HG03457 (cell line): ENCODE measurements around the gene MARK3.

Experiments
- ATAC-seq: cut with Tn5 transposase; IDR thresholded peaks from one replicate; pipeline ENCODE4 v1.9.1; 2021; ENCODE audit warnings: moderate number of reproducible peaks; ENCODE audit not compliant: unreplicated experiment

Gene MARK3

DNA sequence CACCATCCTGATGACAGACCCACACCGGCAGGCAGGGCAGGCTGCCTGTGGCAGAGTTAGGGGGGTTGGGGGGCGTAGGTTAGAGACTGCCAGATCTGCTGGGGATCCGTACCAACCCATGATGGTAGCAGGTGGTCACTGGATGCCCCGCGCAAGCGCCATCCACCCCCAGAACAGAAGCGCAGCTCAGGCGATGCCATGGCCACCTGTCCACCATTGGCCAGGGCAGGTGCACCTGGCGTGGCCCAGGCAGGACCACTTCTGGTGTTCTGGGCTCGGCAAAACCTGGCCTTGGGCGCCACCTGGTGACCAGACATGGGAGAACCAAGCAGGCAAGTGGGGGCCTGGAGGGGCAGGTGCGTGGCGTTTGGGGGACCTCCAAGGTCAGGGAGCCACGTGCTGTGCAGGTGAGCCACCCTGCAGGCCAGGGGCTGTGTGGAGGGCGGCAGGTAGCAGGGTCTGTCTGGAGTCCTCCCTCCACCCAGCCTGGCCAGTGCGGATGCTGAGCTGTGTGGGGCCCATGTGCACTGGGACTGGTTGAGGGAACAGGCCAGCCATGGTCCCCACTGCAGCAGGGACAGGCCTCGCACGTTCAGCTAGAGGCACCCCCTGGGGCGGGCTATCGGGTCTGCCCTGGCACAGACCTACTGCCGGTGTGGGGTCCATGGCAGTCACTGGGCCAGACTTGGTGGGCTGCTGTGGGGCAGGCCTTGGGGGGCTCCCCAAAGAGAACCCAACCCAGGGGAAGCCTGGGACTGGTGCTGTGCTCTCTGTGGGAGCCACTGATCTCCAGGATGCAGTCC lies 161.6 kb downstream of the MARK3 start:
- ATAC-seq = no peak

DNA sequence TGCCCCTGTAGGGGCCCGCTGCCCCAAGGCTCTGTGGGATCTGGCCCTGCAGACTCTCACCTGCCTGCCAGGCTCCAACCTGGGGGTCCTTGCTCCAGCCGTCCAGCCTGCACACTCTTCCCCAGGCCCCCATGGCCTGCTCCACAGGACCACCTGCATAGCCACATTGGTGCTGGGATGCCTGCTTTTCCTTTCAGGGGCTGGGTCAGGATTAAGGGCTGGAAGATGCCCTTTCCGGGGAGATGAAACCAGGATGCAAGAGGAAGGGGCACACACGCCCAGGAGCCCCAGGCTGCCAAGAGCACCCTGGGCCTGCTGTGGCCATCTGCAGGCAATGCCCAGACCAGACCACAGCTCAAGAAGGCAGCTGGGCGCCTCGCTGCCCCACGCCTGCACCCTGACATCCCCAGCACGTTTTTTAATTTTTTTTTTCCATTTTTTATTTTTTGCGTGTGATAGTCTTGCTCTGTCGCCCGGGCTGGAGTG lies 162.3 kb downstream of the MARK3 start:
- no peak for ATAC-seq

GRCh38 chr14:103547941-103548462 lies 162.8 kb downstream of the MARK3 start:
- ATAC-seq = no peak

- no peak for ATAC-seq
Observed at GRCh38 chr14:103548463-103549351, 163.5 kb downstream of the MARK3 start.

- ATAC-seq = no peak
Observed at GRCh38 chr14:103549361-103550311, 164.4 kb downstream of the MARK3 start.

GRCh38 chr14:103550451-103551337 lies 165.5 kb downstream of the MARK3 start:
- no peak for ATAC-seq

DNA sequence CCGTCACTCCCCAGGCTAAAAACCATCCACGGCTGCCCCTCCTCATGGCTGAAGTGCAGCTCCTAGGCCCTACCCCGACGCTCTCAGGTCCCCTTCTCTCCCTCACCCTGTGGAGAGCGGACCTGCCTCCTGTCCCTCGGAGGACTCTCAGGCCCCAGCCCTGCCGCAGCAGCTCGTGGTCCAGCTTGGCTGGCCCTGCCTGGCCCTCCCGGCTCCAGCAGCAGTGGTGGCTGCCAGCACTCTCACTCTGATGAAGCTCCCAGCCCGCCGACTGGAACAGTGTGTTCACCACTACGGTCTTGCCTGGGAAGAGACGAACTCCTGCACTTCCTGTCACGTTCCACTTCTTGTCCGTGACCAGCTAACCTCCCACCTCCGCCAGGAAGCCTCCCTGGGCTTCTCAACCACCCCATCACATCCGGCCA lies 166.1 kb downstream of the MARK3 start:
- ATAC-seq = no peak

DNA sequence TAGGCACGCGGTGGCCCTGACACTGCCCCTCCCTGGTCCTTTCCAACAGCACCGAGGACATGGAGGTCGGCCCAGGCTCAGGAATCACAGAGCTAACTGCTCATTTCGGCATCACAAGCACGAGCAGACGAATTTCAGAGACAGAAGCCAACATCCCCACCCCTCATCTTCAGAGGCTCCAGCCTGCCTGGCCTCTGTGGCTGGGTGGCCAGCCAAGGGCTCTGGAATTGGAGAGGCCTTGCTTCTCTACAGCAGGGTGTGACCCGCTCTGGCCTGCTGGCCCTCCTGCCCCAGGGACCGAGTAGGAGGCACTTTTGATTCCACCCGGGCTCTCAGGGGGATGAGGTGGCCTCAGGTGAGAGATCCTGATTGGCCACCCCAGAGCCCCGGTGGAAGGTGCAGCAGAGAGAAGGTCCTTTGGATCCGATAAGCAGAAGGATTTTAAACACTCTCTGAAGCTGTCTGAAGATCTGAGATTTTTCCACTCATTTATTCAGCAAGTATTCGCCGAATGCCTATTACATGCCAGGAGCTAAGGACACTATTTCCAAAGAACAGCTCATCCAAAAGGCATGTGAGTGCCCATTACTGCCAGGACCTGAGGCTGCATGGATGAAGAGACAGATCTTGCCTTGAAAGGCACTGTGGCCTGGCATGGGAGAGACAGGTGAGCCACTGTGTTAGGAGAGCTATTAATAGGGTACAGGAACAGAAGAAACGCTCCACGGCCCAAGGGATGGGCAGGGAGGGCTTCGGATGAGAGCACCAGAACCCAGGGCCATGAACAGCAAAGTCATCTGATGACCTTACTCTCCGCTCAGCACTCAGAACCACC lies 167.0 kb downstream of the MARK3 start:
- no peak for ATAC-seq

DNA sequence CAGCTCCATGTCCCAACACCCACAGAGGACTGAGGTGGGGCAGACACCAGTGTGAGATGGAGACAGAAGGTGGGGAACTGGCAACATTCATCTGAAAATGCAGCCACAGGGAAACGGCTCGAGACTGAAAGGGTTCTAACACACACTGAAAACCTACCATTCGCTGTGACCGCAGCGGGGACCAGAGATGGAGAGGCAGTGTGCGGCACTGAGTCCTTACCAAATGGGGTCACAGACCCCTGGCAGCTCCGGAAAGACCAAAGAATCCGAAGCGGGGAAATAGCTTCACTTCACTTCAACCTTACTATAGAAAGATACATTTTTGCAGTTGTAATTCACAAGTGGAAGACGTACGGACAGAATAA lies 167.6 kb downstream of the MARK3 start:
- ATAC-seq = no peak
